HEK293 (cell line): Measurements from ENCODE around the gene DNAJC7.

ENCODE experiments used
- CTCF ChIA-PET: fragments of 350-600 bp; formaldehyde crosslinking; extraction: SDS; loops from one replicate; lab custom pipeline; 2021; ENCODE audit warnings: antibody characterized with exemption; lab: Yijun Ruan, JAX
- POLR2A ChIA-PET: fragments of 300-600 bp; formaldehyde crosslinking; extraction: SDS; loops from one replicate; lab custom pipeline; 2020; ENCODE audit warnings: antibody characterized with exemption, inconsistent platforms; lab: Yijun Ruan, JAX
- H3K27ac ChIP-seq: fragments of 200-500 bp; sonication (Bioruptor generic); 2 replicates; pipeline ENCODE4 v1.5.1; 2014; ENCODE audit warnings: low read depth, low read length, control low read depth, inconsistent platforms; ENCODE audit errors: extremely low read depth
- H3K36me3 ChIP-seq, 2 experiments: fragments of 200-500 bp in 1 of 2; sonication (Bioruptor generic) in 1 of 2; 1 replicate in 1 of 2; 2 replicates in 1 of 2; pipeline ENCODE4 v1.5.1; 2014 to 2017; ENCODE audit warnings: inconsistent platforms in 2 of 2, low read length in 2 of 2; ENCODE audit not compliant: control insufficient read depth in 2 of 2, insufficient read depth in 1 of 2
- H3K4me1 ChIP-seq: fragments of 200-500 bp; sonication (Bioruptor generic); 2 replicates; pipeline ENCODE4 v1.5.1; 2014; ENCODE audit warnings: mild to moderate bottlenecking, low read length, inconsistent platforms; ENCODE audit not compliant: control insufficient read depth, insufficient read depth
- H3K4me3 ChIP-seq: 2 replicates; pipeline ENCODE4 v1.5.1; 2011; ENCODE audit warnings: low read depth, mild to moderate bottlenecking, control low read depth, low read length, moderate library complexity
- H3K9me3 ChIP-seq: fragments of 200-500 bp; sonication (Bioruptor generic); 2 replicates; pipeline ENCODE4 v1.5.1; 2014; ENCODE audit warnings: low read depth, low read length, inconsistent platforms; ENCODE audit not compliant: control insufficient read depth, insufficient read depth
- IKZF3 ChIP-seq: fragments of 450-650 bp; IDR thresholded peaks from 2 replicates; pipeline ENCODE4 v1.5.0; 2018; ENCODE audit warnings: missing biosample characterization, mild to moderate bottlenecking, missing genetic modification characterization, moderate library complexity
- KLF17 ChIP-seq: fragments of 450-650 bp; formaldehyde crosslinking; IDR thresholded peaks from 2 replicates; pipeline ENCODE4 v1.5.1; 2016; ENCODE audit warnings: missing biosample characterization, missing genetic modification characterization
- KLF9 ChIP-seq: fragments of 450-650 bp; formaldehyde crosslinking; IDR thresholded peaks from 2 replicates; pipeline ENCODE4 v1.5.1; 2016; ENCODE audit warnings: missing biosample characterization, missing genetic modification characterization, low read depth
- OSR2 ChIP-seq: fragments of 450-650 bp; formaldehyde crosslinking; IDR thresholded peaks from 2 replicates; pipeline ENCODE4 v1.5.1; 2016; ENCODE audit warnings: missing biosample characterization, missing genetic modification characterization
- PRDM10 ChIP-seq: fragments of 450-650 bp; formaldehyde crosslinking; IDR thresholded peaks from 2 replicates; pipeline ENCODE4 v1.5.1; 2016; ENCODE audit warnings: missing biosample characterization, missing genetic modification characterization
- SCRT2 ChIP-seq: fragments of 450-650 bp; formaldehyde crosslinking; IDR thresholded peaks from 2 replicates; pipeline ENCODE4 v1.5.1; 2016; ENCODE audit warnings: missing biosample characterization, missing genetic modification characterization
- SETDB1 ChIP-seq: IDR thresholded peaks from one replicate; pipeline ENCODE4 v1.6.1; 2017; ENCODE audit warnings: mild to moderate bottlenecking, low read length, moderate library complexity, mixed read lengths; ENCODE audit not compliant: insufficient read length
- YY1 ChIP-seq: fragments of 450-650 bp; formaldehyde crosslinking; IDR thresholded peaks from 2 replicates; pipeline ENCODE4 v1.5.1; 2018; ENCODE audit warnings: missing biosample characterization, missing genetic modification characterization
- ZBTB10 ChIP-seq: fragments of 450-650 bp; formaldehyde crosslinking; IDR thresholded peaks from 2 replicates; pipeline ENCODE4 v1.5.1; 2016; ENCODE audit warnings: missing biosample characterization, missing genetic modification characterization
- ZBTB8A ChIP-seq: fragments of 450-650 bp; formaldehyde crosslinking; IDR thresholded peaks from 2 replicates; pipeline ENCODE4 v1.5.1; 2016; ENCODE audit warnings: missing biosample characterization, missing genetic modification characterization
- ZFP41 ChIP-seq: fragments of 450-650 bp; formaldehyde crosslinking; IDR thresholded peaks from 2 replicates; pipeline ENCODE4 v1.5.1; 2016; ENCODE audit warnings: missing biosample characterization, missing genetic modification characterization, borderline replicate concordance
- ZNF114 ChIP-seq: fragments of 450-650 bp; formaldehyde crosslinking; IDR thresholded peaks from 2 replicates; pipeline ENCODE4 v1.5.0; 2017; ENCODE audit warnings: missing biosample characterization, missing genetic modification characterization
- ZNF214 ChIP-seq: fragments of 450-650 bp; formaldehyde crosslinking; IDR thresholded peaks from 2 replicates; pipeline ENCODE4 v1.5.1; 2017; ENCODE audit warnings: missing biosample characterization, mild to moderate bottlenecking, missing genetic modification characterization, borderline replicate concordance
- ZNF23 ChIP-seq: fragments of 450-650 bp; formaldehyde crosslinking; IDR thresholded peaks from 2 replicates; pipeline ENCODE4 v1.5.1; 2016; ENCODE audit warnings: missing biosample characterization, missing genetic modification characterization, borderline replicate concordance
- ZNF24 ChIP-seq: fragments of 450-650 bp; formaldehyde crosslinking; IDR thresholded peaks from 2 replicates; pipeline ENCODE4 v1.5.1; 2016; ENCODE audit warnings: missing biosample characterization, missing genetic modification characterization
- ZNF26 ChIP-seq: fragments of 450-650 bp; formaldehyde crosslinking; IDR thresholded peaks from 2 replicates; pipeline ENCODE4 v1.5.1; 2016; ENCODE audit warnings: missing biosample characterization, missing genetic modification characterization
- ZNF324 ChIP-seq: fragments of 450-650 bp; formaldehyde crosslinking; IDR thresholded peaks from 2 replicates; pipeline ENCODE4 v1.5.1; 2016; ENCODE audit warnings: missing biosample characterization, missing genetic modification characterization
- ZNF335 ChIP-seq: fragments of 450-650 bp; formaldehyde crosslinking; conservative IDR thresholded peaks from 2 replicates; pipeline ENCODE4 v1.5.1; 2016; ENCODE audit warnings: missing biosample characterization, missing genetic modification characterization
- ZNF391 ChIP-seq: fragments of 450-650 bp; formaldehyde crosslinking; IDR thresholded peaks from 2 replicates; pipeline ENCODE4 v1.5.1; 2016; ENCODE audit warnings: low read depth, missing biosample characterization, missing genetic modification characterization, borderline replicate concordance
- ZNF513 ChIP-seq: fragments of 450-650 bp; IDR thresholded peaks from 2 replicates; pipeline ENCODE4 v1.5.1; 2018; ENCODE audit warnings: missing biosample characterization, missing genetic modification characterization
- ZNF610 ChIP-seq: fragments of 450-650 bp; formaldehyde crosslinking; IDR thresholded peaks from 2 replicates; pipeline ENCODE4 v1.5.1; 2016; ENCODE audit warnings: missing biosample characterization, missing genetic modification characterization, borderline replicate concordance
- ZNF629 ChIP-seq: fragments of 450-650 bp; formaldehyde crosslinking; IDR thresholded peaks from 2 replicates; pipeline ENCODE4 v1.5.1; 2017; ENCODE audit warnings: missing biosample characterization, missing genetic modification characterization
- ZNF660 ChIP-seq: fragments of 450-650 bp; IDR thresholded peaks from 2 replicates; pipeline ENCODE4 v1.5.1; 2018; ENCODE audit warnings: missing biosample characterization, mild to moderate bottlenecking, missing genetic modification characterization
- ZNF677 ChIP-seq: fragments of 450-650 bp; IDR thresholded peaks from 2 replicates; pipeline ENCODE4 v1.5.0; 2018; ENCODE audit warnings: missing biosample characterization, mild to moderate bottlenecking, missing genetic modification characterization, moderate library complexity

Gene DNAJC7

GRCh38 chr17:42019509-42020404 is 2.5 kb upstream of the DNAJC7 start, which contains the start of gene NKIRAS2:
NKIRAS2 (plus strand) TSS chr17:42020090; CDS start chr17:42021578, 1,488 bp downstream.
- Histone ChIP-seq H3K4me1 (peaks cover 3% of the 10 kb centered on the region; the same call in 1 of the 2 replicates), H3K27ac (peak within 1 kb of the TSS; percentile 69; the same call in 1 of the 2 replicates), H3K36me3 (peaks cover 27 to 40% of the 10 kb centered on the region in 2 experiments; a peak in 2 of 3 replicates), H3K4me3 (peak within 1 kb of the TSS; percentile 93), H3K9me3 (no peaks in the 10 kb centered on the region)
- CTCF ChIA-PET: interaction anchor here (0.6 to 12.6 kb wide), 26 partner anchors 10 to 805 kb away, joined by 3 to 260 read pairs (median 4); partner anchors contain the start of genes BECN1, CNP, DHX58 and HSPB9
- POLR2A ChIA-PET: interaction anchor here (0.7 to 5.4 kb wide), 17 partner anchors 7 to 331 kb away, joined by 3 to 50 read pairs (median 3); partner anchors contain the start of genes CNP, EIF1, JUP and KAT2A
- no peak for TF ChIP-seq ZNF23 (tag by site-specific recombination)
- TF ChIP-seq ZNF513 (tag by site-specific recombination): no peak
- TF ChIP-seq ZNF26: no peak
- peak; percentile 52; the same call in 1 of the 2 replicates for TF ChIP-seq ZBTB8A (tag by site-specific recombination)
- peak; percentile 95 for TF ChIP-seq ZNF660 (tag by site-specific recombination)
- 0 out of 2 replicates have a peak, but pooled peaks have one; percentile 49 for TF ChIP-seq ZNF324 (tag by site-specific recombination)
- peak; percentile 88 for TF ChIP-seq ZNF335 (tag by site-specific recombination)
- peak; percentile 16 for TF ChIP-seq SETDB1
- TF ChIP-seq YY1: peak; percentile 21; the same call in 1 of the 2 replicates
- peak; percentile 68; the same call in 1 of the 2 replicates for TF ChIP-seq ZBTB10
- TF ChIP-seq IKZF3 (tag by site-specific recombination): peak; percentile 66
- TF ChIP-seq KLF9: peak; percentile 76; the same call in 1 of the 2 replicates
- no peak for TF ChIP-seq ZNF114 (tag by site-specific recombination)
- peak; percentile 57; the same call in 1 of the 2 replicates for TF ChIP-seq ZNF391 (tag by site-specific recombination)
- TF ChIP-seq ZNF610: 0 out of 2 replicates have a peak, but pooled peaks have one; percentile 27
- TF ChIP-seq ZNF214: no peak
- no peak for TF ChIP-seq ZNF677 (tag by site-specific recombination)
- no peak for TF ChIP-seq ZFP41 (tag by site-specific recombination)
- TF ChIP-seq ZNF24 (tag by site-specific recombination): peak; percentile 60; the same call in 1 of the 2 replicates
- peak; percentile 67; the same call in 1 of the 2 replicates for TF ChIP-seq ZNF629 (tag by site-specific recombination)
- TF ChIP-seq OSR2 (tag by site-specific recombination): peak; percentile 24; the same call in 1 of the 2 replicates
- TF ChIP-seq PRDM10: peak; percentile 52
- peak; percentile 11; the same call in 1 of the 2 replicates for TF ChIP-seq SCRT2 (tag by site-specific recombination)
- peak; percentile 79 for TF ChIP-seq KLF17 (tag by site-specific recombination)
